SK-N-SH (cell line): ENCODE measurements around the gene WEE1.

Source experiments
- JUND ChIP-seq: IDR thresholded peaks from 2 replicates; pipeline ENCODE4 v1.4.0; 2012
- MXI1 ChIP-seq: IDR thresholded peaks from 2 replicates; pipeline ENCODE4 v1.6.1; 2012; ENCODE audit warnings: mild to moderate bottlenecking, low read depth, low read length, improper control_type of control experiment
- NRF1 ChIP-seq: IDR thresholded peaks from 2 replicates; pipeline ENCODE4 v1.6.1; 2012; ENCODE audit warnings: low read depth, mild to moderate bottlenecking, low read length
- POLR2AphosphoS5 ChIP-seq: IDR thresholded peaks from 2 replicates; pipeline ENCODE4 v1.6.1; 2012; ENCODE audit warnings: low read depth, low read length
- RAD21 ChIP-seq: IDR thresholded peaks from 2 replicates; pipeline ENCODE4 v1.6.1; 2012; ENCODE audit warnings: mild to moderate bottlenecking, low read length
- TEAD4 ChIP-seq: IDR thresholded peaks from 2 replicates; pipeline ENCODE4 v1.4.0; 2012; ENCODE audit warnings: mild to moderate bottlenecking, borderline replicate concordance; ENCODE audit not compliant: insufficient read depth
- YY1 ChIP-seq: IDR thresholded peaks from 2 replicates; pipeline ENCODE4 v1.4.0; 2012; ENCODE audit warnings: low read depth, mild to moderate bottlenecking
- TF ChIP-seq, protein P1 (sequence below): IDR thresholded peaks from 2 replicates; pipeline ENCODE4 v1.6.1; 2012; ENCODE audit warnings: mild to moderate bottlenecking, low read depth, low read length, moderate library complexity
- TF ChIP-seq, protein P2 (sequence below): fragments of 200-600 bp; sonication (generic); IDR thresholded peaks from 2 replicates; pipeline ENCODE4 v1.6.1; 2017; ENCODE audit warnings: antibody characterized with exemption, mild to moderate bottlenecking, moderate library complexity
- TF ChIP-seq, protein P3 (sequence below): IDR thresholded peaks from 2 replicates; pipeline ENCODE4 v1.4.0; 2012; ENCODE audit warnings: low read depth, borderline replicate concordance

DNA sequence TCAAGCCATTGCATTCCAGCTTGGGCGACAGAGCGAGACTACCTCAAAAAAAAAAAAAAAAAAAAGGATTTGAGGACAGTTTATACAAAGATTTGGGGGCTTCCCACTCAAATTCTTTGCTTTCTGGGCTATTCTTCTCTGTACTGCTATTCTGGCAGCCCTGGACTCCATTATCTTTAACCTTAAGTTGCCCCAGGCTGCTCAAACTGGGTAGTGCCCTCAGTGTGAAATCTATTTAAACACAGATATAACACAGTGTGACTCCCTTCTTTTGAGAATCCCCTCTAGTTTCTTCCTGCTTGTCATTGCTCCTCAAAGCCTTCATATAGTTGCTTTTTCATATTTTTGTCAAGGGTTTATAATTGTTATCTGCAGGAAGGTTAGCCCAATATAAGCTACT lies 49.5 kb upstream of the WEE1 start:
- no peak for TF ChIP-seq NRF1
- no peak for TF ChIP-seq RAD21
- TF ChIP-seq, protein P1, sequence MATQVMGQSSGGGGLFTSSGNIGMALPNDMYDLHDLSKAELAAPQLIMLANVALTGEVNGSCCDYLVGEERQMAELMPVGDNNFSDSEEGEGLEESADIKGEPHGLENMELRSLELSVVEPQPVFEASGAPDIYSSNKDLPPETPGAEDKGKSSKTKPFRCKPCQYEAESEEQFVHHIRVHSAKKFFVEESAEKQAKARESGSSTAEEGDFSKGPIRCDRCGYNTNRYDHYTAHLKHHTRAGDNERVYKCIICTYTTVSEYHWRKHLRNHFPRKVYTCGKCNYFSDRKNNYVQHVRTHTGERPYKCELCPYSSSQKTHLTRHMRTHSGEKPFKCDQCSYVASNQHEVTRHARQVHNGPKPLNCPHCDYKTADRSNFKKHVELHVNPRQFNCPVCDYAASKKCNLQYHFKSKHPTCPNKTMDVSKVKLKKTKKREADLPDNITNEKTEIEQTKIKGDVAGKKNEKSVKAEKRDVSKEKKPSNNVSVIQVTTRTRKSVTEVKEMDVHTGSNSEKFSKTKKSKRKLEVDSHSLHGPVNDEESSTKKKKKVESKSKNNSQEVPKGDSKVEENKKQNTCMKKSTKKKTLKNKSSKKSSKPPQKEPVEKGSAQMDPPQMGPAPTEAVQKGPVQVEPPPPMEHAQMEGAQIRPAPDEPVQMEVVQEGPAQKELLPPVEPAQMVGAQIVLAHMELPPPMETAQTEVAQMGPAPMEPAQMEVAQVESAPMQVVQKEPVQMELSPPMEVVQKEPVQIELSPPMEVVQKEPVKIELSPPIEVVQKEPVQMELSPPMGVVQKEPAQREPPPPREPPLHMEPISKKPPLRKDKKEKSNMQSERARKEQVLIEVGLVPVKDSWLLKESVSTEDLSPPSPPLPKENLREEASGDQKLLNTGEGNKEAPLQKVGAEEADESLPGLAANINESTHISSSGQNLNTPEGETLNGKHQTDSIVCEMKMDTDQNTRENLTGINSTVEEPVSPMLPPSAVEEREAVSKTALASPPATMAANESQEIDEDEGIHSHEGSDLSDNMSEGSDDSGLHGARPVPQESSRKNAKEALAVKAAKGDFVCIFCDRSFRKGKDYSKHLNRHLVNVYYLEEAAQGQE: no peak
- TF ChIP-seq TEAD4: no peak
- TF ChIP-seq POLR2AphosphoS5: no peak
- TF ChIP-seq, protein P2, sequence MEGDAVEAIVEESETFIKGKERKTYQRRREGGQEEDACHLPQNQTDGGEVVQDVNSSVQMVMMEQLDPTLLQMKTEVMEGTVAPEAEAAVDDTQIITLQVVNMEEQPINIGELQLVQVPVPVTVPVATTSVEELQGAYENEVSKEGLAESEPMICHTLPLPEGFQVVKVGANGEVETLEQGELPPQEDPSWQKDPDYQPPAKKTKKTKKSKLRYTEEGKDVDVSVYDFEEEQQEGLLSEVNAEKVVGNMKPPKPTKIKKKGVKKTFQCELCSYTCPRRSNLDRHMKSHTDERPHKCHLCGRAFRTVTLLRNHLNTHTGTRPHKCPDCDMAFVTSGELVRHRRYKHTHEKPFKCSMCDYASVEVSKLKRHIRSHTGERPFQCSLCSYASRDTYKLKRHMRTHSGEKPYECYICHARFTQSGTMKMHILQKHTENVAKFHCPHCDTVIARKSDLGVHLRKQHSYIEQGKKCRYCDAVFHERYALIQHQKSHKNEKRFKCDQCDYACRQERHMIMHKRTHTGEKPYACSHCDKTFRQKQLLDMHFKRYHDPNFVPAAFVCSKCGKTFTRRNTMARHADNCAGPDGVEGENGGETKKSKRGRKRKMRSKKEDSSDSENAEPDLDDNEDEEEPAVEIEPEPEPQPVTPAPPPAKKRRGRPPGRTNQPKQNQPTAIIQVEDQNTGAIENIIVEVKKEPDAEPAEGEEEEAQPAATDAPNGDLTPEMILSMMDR: no peak
- TF ChIP-seq JUND: no peak
- no peak for TF ChIP-seq YY1
- no peak for TF ChIP-seq MXI1
- TF ChIP-seq, protein P3, sequence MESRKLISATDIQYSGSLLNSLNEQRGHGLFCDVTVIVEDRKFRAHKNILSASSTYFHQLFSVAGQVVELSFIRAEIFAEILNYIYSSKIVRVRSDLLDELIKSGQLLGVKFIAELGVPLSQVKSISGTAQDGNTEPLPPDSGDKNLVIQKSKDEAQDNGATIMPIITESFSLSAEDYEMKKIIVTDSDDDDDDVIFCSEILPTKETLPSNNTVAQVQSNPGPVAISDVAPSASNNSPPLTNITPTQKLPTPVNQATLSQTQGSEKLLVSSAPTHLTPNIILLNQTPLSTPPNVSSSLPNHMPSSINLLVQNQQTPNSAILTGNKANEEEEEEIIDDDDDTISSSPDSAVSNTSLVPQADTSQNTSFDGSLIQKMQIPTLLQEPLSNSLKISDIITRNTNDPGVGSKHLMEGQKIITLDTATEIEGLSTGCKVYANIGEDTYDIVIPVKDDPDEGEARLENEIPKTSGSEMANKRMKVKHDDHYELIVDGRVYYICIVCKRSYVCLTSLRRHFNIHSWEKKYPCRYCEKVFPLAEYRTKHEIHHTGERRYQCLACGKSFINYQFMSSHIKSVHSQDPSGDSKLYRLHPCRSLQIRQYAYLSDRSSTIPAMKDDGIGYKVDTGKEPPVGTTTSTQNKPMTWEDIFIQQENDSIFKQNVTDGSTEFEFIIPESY: no peak
